Brain microvascular endothelial cell (primary cell): ENCODE measurements around the gene PABPC1L.
A peak's percentile ranks its signal among the peaks of the same experiment; 100 is the strongest.

ENCODE experiments used
- DNase-seq: peaks from one replicate; pipeline ENCODE4 v3.0.0-alpha.2; 2020
- H3K27ac ChIP-seq: fragments of 250-450 bp; sonication (Bioruptor Pico); 2 replicates; pipeline ENCODE4 v1.5.1; 2020; ENCODE audit warnings: mild to moderate bottlenecking, moderate library complexity
- H3K27me3 ChIP-seq: fragments of 250-450 bp; sonication (Bioruptor Pico); replicated peaks from 2 replicates; pipeline ENCODE4 v1.5.1; 2020; ENCODE audit warnings: mild to moderate bottlenecking
- H3K36me3 ChIP-seq: fragments of 250-450 bp; sonication (Bioruptor Pico); replicated peaks from 2 replicates; pipeline ENCODE4 v1.5.1; 2020; ENCODE audit warnings: mild to moderate bottlenecking
- H3K4me3 ChIP-seq: 2 replicates; pipeline ENCODE4 v1.5.1; 2011; ENCODE audit warnings: low read depth, mild to moderate bottlenecking, control low read depth, low read length, moderate library complexity
- CTCF ChIP-seq: IDR thresholded peaks from 2 replicates; pipeline ENCODE4 v1.5.1; 2011; ENCODE audit warnings: low read depth, mild to moderate bottlenecking, moderate library complexity, low read length, control low read depth, inconsistent platforms; ENCODE audit errors: missing control alignments
- in situ Hi-C: cut with HindIII; loops from 2 replicates; pipeline ENCODE4 v1.10.0; 2017; ENCODE audit warnings: low sequenced_read_pairs, low pct_ligation_motif_present

The PABPC1L gene

DNA sequence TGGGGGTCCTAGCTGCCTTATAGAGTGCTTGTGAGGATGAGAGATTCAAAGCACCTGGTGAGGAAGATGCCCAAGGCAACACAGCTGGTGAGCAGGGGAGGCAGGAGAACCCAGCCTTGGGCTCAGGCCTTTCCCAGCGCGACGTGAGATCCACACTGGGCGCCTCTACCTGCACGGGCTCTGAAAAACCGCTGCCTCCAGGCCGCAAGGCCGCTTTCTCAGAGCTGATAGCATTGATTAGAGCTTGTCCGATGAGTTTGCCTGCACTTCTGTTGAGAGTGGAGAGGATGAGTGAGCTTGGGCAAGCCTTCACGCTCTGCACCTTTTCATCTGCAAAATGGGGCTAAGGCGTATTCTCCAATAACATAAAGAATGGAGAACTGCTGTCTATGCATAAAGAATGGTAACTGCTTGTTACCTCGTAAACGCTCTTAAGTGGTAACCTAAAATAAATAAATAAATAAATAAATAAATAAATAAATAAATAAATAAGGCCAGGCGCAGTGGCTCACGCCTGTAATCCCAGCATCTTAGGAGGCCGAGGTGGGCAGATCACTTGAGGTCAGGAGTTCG lies 916 bp downstream of the PABPC1L start:
- Histone ChIP-seq H3K36me3 (peaks cover 27% of the 10 kb centered on the region), H3K4me3 (peak overlapping the region; percentile 77), H3K27me3 (no peaks in the 10 kb centered on the region), H3K27ac (no peak overlapping the region)
- DNase-seq = no peak
- no peak for TF ChIP-seq CTCF
- in situ Hi-C loops = no loop called here

GRCh38 chr20:44911264-44911921 lies 1.5 kb downstream of the PABPC1L start:
- no peaks in the 10 kb centered on the region for H3K27me3 ChIP-seq
- in situ Hi-C loops = no loop called here
- peaks cover 23% of the 10 kb centered on the region for H3K36me3 ChIP-seq
- no peak overlapping the region for H3K27ac ChIP-seq
- peak; percentile 27 for DNase-seq
- no peak overlapping the region for H3K4me3 ChIP-seq
- peak; percentile 70 for TF ChIP-seq CTCF

DNA sequence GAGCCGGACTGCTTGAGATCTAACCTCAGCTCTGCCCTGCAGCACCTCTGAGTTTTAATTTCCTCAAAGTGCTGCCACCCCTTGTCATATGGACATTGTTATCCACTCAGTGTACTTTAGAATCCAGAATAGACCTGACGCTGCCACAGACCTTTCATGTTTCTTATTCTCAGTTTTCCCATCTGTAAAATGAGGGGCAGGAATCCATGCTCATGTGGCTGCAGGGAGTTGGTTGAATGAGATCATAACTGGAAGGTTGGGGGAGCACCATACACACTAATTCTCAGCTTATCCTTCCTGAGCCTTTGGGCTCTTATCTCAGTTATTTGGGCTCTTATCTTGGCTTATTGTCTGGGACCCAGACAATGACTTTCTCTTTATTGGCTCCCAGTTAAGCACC lies 2.3 kb downstream of the PABPC1L start:
- no peak for DNase-seq
- H3K4me3 ChIP-seq = no peak overlapping the region
- no peak overlapping the region for H3K27ac ChIP-seq
- H3K36me3 ChIP-seq = peaks cover 18% of the 10 kb centered on the region
- no peak for TF ChIP-seq CTCF
- no peaks in the 10 kb centered on the region for H3K27me3 ChIP-seq
- in situ Hi-C loops = no loop called here

GRCh38 chr20:44914924-44915323 lies 5.1 kb downstream of the PABPC1L start:
- H3K27me3 ChIP-seq = no peaks in the 10 kb centered on the region
- H3K27ac ChIP-seq = no peak overlapping the region
- H3K4me3 ChIP-seq = no peak overlapping the region
- H3K36me3 ChIP-seq = peaks cover 8% of the 10 kb centered on the region
- no peak for TF ChIP-seq CTCF
- in situ Hi-C loops = no loop called here
- no peak for DNase-seq

DNA sequence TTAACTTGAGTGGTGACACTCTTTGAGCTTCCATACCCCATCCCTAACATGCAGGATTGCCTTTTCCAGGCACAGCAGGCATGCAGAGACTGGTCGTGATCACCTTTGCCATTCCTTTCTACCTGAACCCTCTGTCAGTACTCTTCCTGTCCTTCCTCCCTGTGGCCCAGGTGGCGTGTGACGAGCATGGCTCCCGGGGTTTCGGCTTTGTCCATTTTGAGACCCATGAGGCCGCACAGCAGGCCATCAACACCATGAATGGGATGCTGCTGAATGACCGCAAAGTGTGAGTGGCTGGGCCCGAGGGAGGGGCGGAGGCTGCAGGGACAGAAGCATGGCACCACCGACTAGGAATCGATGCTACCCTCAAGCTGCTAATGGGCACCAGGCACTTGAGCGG lies 6.7 kb downstream of the PABPC1L start:
- H3K4me3 ChIP-seq = no peak overlapping the region
- H3K27me3 ChIP-seq = no peaks in the 10 kb centered on the region
- no peak for TF ChIP-seq CTCF
- in situ Hi-C loops = no loop called here
- no peak overlapping the region for H3K27ac ChIP-seq
- DNase-seq = no peak
- H3K36me3 ChIP-seq = peaks cover 10% of the 10 kb centered on the region

DNA sequence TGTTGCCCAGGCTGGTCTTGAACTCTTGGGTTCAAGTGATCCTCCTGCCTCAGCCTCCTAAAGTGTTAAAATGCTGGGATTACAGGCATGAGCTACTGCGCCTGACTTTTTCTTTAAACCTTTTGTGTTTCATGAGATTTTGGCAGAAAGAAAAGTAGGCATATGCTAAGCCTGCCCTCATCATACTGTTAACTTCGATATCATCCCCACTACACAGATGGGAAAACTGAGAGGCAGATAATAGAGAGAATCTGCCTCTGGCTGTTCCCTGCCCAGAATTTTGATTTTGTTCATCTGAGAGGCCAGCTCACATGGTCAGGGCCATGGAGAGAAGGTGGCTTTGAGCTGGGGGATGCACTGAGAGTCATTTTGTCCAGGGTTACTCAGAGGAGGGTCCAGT lies 7.5 kb downstream of the PABPC1L start:
- Histone ChIP-seq H3K4me3 (no peak overlapping the region), H3K27ac (no peak overlapping the region), H3K36me3 (peaks cover 14% of the 10 kb centered on the region), H3K27me3 (no peaks in the 10 kb centered on the region)
- no peak for DNase-seq
- no peak for TF ChIP-seq CTCF
- in situ Hi-C loops = no loop called here
